Liver (tissue), 9 donors: ENCODE results near the gene ZNF304. TPM values are rescaled to one million over a fixed set of nuclear protein-coding genes. Genes with fewer than 3 reads are reported as not detected.
"Not testable (repeated sequence)": the region's sequence is repeated elsewhere in the genome, so short reads cannot be mapped to it uniquely, and the experiment has no call there.

Source experiments
- DNase-seq: peaks from one replicate; pipeline ENCODE4 v3.0.0-alpha.2; 2017; ENCODE audit warnings: low spot score
- H3K27ac ChIP-seq, 2 donors: one replicate each; pipeline ENCODE4 v1.7.0; 2013; ENCODE audit warnings: inconsistent platforms in 2 of 2, low read length in 2 of 2, control low read depth in 1 of 2, low read depth in 1 of 2, mild to moderate bottlenecking in 1 of 2
- H3K27me3 ChIP-seq, 4 donors: one replicate each; pipeline versions ENCODE4 v1.6.1 to v1.7.0; 2013; ENCODE audit warnings: low read length in 3 of 4, inconsistent platforms in 1 of 4, mild to moderate bottlenecking in 1 of 4, moderate library complexity in 1 of 4; ENCODE audit not compliant: control insufficient read depth in 4 of 4, insufficient read depth in 4 of 4
- H3K36me3 ChIP-seq, 4 donors: one replicate each; pipeline versions ENCODE4 v1.6.1 to v1.7.0; 2013; ENCODE audit warnings: low read length in 3 of 4, mild to moderate bottlenecking in 3 of 4, low read depth in 1 of 4, moderate library complexity in 1 of 4; ENCODE audit not compliant: control insufficient read depth in 4 of 4, insufficient read depth in 3 of 4
- H3K4me1 ChIP-seq, 4 donors: one replicate each; pipeline versions ENCODE4 v1.6.1 to v1.7.0; 2013; ENCODE audit warnings: low read length in 3 of 4, mild to moderate bottlenecking in 3 of 4, moderate library complexity in 1 of 4; ENCODE audit not compliant: control insufficient read depth in 4 of 4, insufficient read depth in 4 of 4
- H3K4me3 ChIP-seq, 3 donors: one replicate each; pipeline versions ENCODE4 v1.6.1 to v1.7.0; 2013; ENCODE audit warnings: low read length in 3 of 3, control low read depth in 1 of 3, low read depth in 1 of 3, mild to moderate bottlenecking in 1 of 3
- H3K9ac ChIP-seq, 2 donors: one replicate each; pipeline ENCODE4 v1.7.0; 2013; ENCODE audit warnings: low read length in 2 of 2, mild to moderate bottlenecking in 2 of 2, moderate library complexity in 2 of 2, control low read depth in 1 of 2, low read depth in 1 of 2
- H3K9me3 ChIP-seq, 4 donors: one replicate each; pipeline versions ENCODE4 v1.6.1 to v1.7.0; 2013; ENCODE audit warnings: low read length in 3 of 4; ENCODE audit not compliant: control insufficient read depth in 4 of 4
- ATF3 ChIP-seq: IDR thresholded peaks from 2 replicates; pipeline ENCODE4 v1.6.1; 2016; ENCODE audit warnings: antibody characterized with exemption
- CTCF ChIP-seq: fragments of 150-350 bp; IDR thresholded peaks from 2 replicates; pipeline ENCODE4 v1.5.1; 2017; ENCODE audit warnings: improper control_type of control experiment, low read depth, low read length; ENCODE audit not compliant: missing input control
- EGR1 ChIP-seq, 2 donors: IDR thresholded peaks; 2 replicates each; pipeline ENCODE4 v1.6.1; 2016 to 2018; ENCODE audit warnings: antibody characterized with exemption in 2 of 2, low read depth in 2 of 2
- FOXA1 ChIP-seq: IDR thresholded peaks from 2 replicates; pipeline ENCODE4 v1.6.1; 2016; ENCODE audit warnings: antibody characterized with exemption
- FOXA2 ChIP-seq: IDR thresholded peaks from 2 replicates; pipeline ENCODE4 v1.6.1; 2016; ENCODE audit warnings: antibody characterized with exemption
- GABPA ChIP-seq, 2 donors: IDR thresholded peaks in 1 of 2; conservative IDR thresholded peaks in 1 of 2; 2 replicates each; pipeline ENCODE4 v1.6.1; 2016; ENCODE audit warnings: antibody characterized with exemption in 2 of 2, mild to moderate bottlenecking in 1 of 2, moderate library complexity in 1 of 2
- HNF4A ChIP-seq, 2 donors: conservative IDR thresholded peaks; 2 replicates each; pipeline ENCODE4 v1.6.1; 2016; ENCODE audit warnings: antibody characterized with exemption in 2 of 2, mild to moderate bottlenecking in 2 of 2
- HNF4G ChIP-seq: IDR thresholded peaks from 2 replicates; pipeline ENCODE4 v1.6.1; 2016; ENCODE audit warnings: antibody characterized with exemption
- JUND ChIP-seq, 2 donors: IDR thresholded peaks; 2 replicates each; pipeline ENCODE4 v1.6.1; 2016; ENCODE audit warnings: antibody characterized with exemption in 2 of 2
- RAD21 ChIP-seq, 2 donors: IDR thresholded peaks; 2 replicates each; pipeline ENCODE4 v1.6.1; 2016; ENCODE audit warnings: antibody characterized with exemption in 2 of 2, mild to moderate bottlenecking in 2 of 2
- REST ChIP-seq: IDR thresholded peaks from 2 replicates; pipeline ENCODE4 v1.6.1; 2016; ENCODE audit warnings: antibody characterized with exemption, mild to moderate bottlenecking
- RXRA ChIP-seq, 2 donors: IDR thresholded peaks; 2 replicates each; pipeline ENCODE4 v1.6.1; 2017 to 2018; ENCODE audit warnings: antibody characterized with exemption in 2 of 2, mild to moderate bottlenecking in 1 of 2
- SP1 ChIP-seq: IDR thresholded peaks from 2 replicates; pipeline ENCODE4 v1.6.1; 2018; ENCODE audit warnings: antibody characterized with exemption, mild to moderate bottlenecking
- YY1 ChIP-seq: IDR thresholded peaks from 2 replicates; pipeline ENCODE4 v1.6.1; 2016; ENCODE audit warnings: antibody characterized with exemption, mild to moderate bottlenecking
- ZBTB33 ChIP-seq: IDR thresholded peaks from 2 replicates; pipeline ENCODE4 v1.6.1; 2016; ENCODE audit warnings: antibody characterized with exemption
- WGBS: extraction: QIAGEN DNeasy Blood & Tissue Kit; methylation state at CpG from one replicate; pipeline ENCODE4 v1.1.7; 2013; 5-methylcytosine and 5-hydroxymethylcytosine counted together
- polyA plus RNA-seq, 2 donors: library from polyadenylated mRNA; stranded (reverse) in 1 of 2; unstranded in 1 of 2; fragments of 200-250 nt in 1 of 2; fragments of >200 nt in 1 of 2; fragmentation: Nextera tagmentation in 1 of 2; extraction: Ambion mirVana in 1 of 2; gene quantifications; one replicate each; pipeline versions ENCODE4 v1.2.1 to v1.2.3, GENCODE V29; 2013 to 2015
- total RNA-seq, 2 donors: library from RNA; depleted of rRNA; stranded (reverse); fragments of >200 nt; gene quantifications; one replicate each; pipeline ENCODE4 v1.2.3, GENCODE V29; 2014
- donor health status: healthy.
- donor health status: healthy.
- donor health status: healthy.
- donor health status: healthy.
- donor health status: healthy.

ZNF304 gene
- total and polyA plus RNA-seq, 4 donors, result 0.90 to 5.6 (median 2.3) TPM

- H3K9ac ChIP-seq, result peak overlapping the region in 1 of 2 donors; percentile 64
- 2% methylated on average over 18 of the region's 18 CpGs for WGBS
- peaks cover 15 to 22% (median 16%) of the 10 kb centered on the region in 4 donors for H3K9me3 ChIP-seq
- H3K27ac ChIP-seq, result peak overlapping the region; percentile 81 to 93
- no peak for TF ChIP-seq REST
- TF ChIP-seq FOXA2, result no peak
- no peak for TF ChIP-seq RAD21 (IDR thresholded peaks at IDR 0.05)
- TF ChIP-seq EGR1 (IDR thresholded peaks at IDR 0.05; ENCODE audit: low read depth in 2 of 2), result no peak
- TF ChIP-seq RXRA (IDR thresholded peaks at IDR 0.05), result no peak
- TF ChIP-seq ATF3, result no peak
- no peak for TF ChIP-seq GABPA (IDR thresholded peaks at IDR 0.05 in 1 of 2, conservative IDR thresholded peaks at IDR 0.05 in 1 of 2)
- TF ChIP-seq SP1, result no peak
- TF ChIP-seq JUND (IDR thresholded peaks at IDR 0.05), result no peak
- H3K4me1 ChIP-seq, result peaks cover 0 to 11% (median 8%) of the 10 kb centered on the region in 4 donors
- no peaks in the 10 kb centered on the region for H3K27me3 ChIP-seq
- no peak for DNase-seq
- H3K36me3 ChIP-seq, result peaks cover 2 to 8% (median 2%) of the 10 kb centered on the region in 4 donors
- H3K4me3 ChIP-seq, result peak overlapping the region; percentile 84 to 96 (median 89)
These were observed 12.7 kb downstream of the ZNF304 start for GRCh38 chr19:57363688-57364181.

- Histone ChIP-seq H3K4me1 (peaks cover 0 to 11% (median 8%) of the 10 kb centered on the region in 4 donors), H3K27me3 (no peaks in the 10 kb centered on the region), H3K36me3 (peaks cover 2 to 11% (median 6%) of the 10 kb centered on the region in 4 donors), H3K9me3 (peaks cover 7 to 23% (median 12%) of the 10 kb centered on the region in 4 donors), H3K27ac (no peak overlapping the region), H3K4me3 (no peak overlapping the region), H3K9ac (no peak overlapping the region)
- WGBS, result 96% methylated on average over 2 of the region's 2 CpGs
- DNase-seq, result no peak
- TF ChIP-seq YY1 (no peak), HNF4G (no peak)
These were observed 15.7 kb downstream of the ZNF304 start for GRCh38 chr19:57366776-57367175.

GRCh38 chr19:57374179-57374578, 23.1 kb downstream of the ZNF304 start:
- H3K4me1 ChIP-seq, result no peaks in the 10 kb centered on the region
- WGBS, result 96% methylated on average over 6 of the region's 6 CpGs
- H3K9me3 ChIP-seq, result peaks cover 20 to 52% (median 39%) of the 10 kb centered on the region in 4 donors
- H3K9ac ChIP-seq, result no peak overlapping the region
- TF ChIP-seq FOXA2, result no peak
- TF ChIP-seq ZBTB33, result no peak
- TF ChIP-seq JUND (IDR thresholded peaks at IDR 0.05), result no peak
- no peak for TF ChIP-seq FOXA1
- TF ChIP-seq HNF4A (conservative IDR thresholded peaks at IDR 0.05), result no peak
- TF ChIP-seq CTCF, result no peak
- H3K27ac ChIP-seq, result no peak overlapping the region
- no peaks in the 10 kb centered on the region for H3K27me3 ChIP-seq
- peaks cover 2 to 45% (median 42%) of the 10 kb centered on the region in 4 donors for H3K36me3 ChIP-seq
- H3K4me3 ChIP-seq, result peak overlapping the region in 2 of 3 donors; percentile 46 to 63
- no peak for DNase-seq

GRCh38 chr19:57374647-57375046, 23.6 kb downstream of the ZNF304 start:
- H3K27me3 ChIP-seq, DNase-seq, H3K27ac ChIP-seq, H3K9ac ChIP-seq, H3K4me1 ChIP-seq: not testable (repeated sequence)
- peaks cover 21 to 56% (median 42%) of the 10 kb centered on the region in 4 donors for H3K9me3 ChIP-seq
- peaks cover 2 to 45% (median 42%) of the 10 kb centered on the region in 4 donors for H3K36me3 ChIP-seq
- peak overlapping the region in 1 of 3 donors; percentile 27 for H3K4me3 ChIP-seq
- 97% methylated on average over 2 of the region's 2 CpGs for WGBS
